ENCODE data around the gene ARFGAP3. TPM values are rescaled to one million over a fixed set of nuclear protein-coding genes. Genes with fewer than 3 reads are reported as not detected.

ARFGAP3 gene
- polyA plus RNA-seq, 2 of the 4 experiments (the other 2 are of a cell fraction) = 19.1 to 39.0 TPM

DNA sequence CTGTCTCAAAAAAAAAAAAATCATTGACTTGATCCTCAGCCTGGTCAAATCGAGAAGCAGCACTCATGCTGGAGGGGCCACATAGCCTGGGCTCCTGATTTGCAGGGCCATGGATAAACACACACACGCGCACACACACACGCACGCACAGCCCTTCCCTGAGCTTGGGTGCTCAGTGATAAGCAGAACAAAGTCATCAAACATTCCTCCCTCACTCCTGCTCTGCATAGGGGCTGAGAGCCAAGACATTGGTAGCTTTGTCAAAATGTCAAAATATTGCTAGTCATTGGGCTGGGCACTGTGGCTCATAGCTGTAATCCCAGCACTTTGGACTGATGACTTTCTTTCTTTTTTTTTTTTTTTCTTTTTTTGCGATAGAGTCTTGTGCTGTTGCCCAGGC lies 102.4 kb downstream of the ARFGAP3 start (continued):
- TF ChIP-seq ATOH8 (CRISPR knock-in tag; IDR thresholded peaks at IDR 0.05; ENCODE audit: low read depth) (0 out of 2 replicates have a peak, but pooled peaks have one; percentile 48), POLR2A (IDR thresholded peaks at IDR 0.05; ENCODE audit: low read length) (no peak), RFX5 (IDR thresholded peaks at IDR 0.05) (no peak), ZNF302 (CRISPR knock-in tag; IDR thresholded peaks at IDR 0.05) (no peak), HDAC2 (IDR thresholded peaks at IDR 0.05) (no peak), CHD4 (IDR thresholded peaks at IDR 0.05; ENCODE audit: borderline replicate concordance) (no peak), ESRRA (IDR thresholded peaks at IDR 0.05; ENCODE audit: borderline replicate concordance, low read length) (no peak), CBX8 (IDR thresholded peaks at IDR 0.05) (no peak), ZC3H11A (IDR thresholded peaks at IDR 0.05) (no peak), MAX (IDR thresholded peaks at IDR 0.05) (peak; percentile 61), REST (IDR thresholded peaks at IDR 0.05) (no peak), JUNB (IDR thresholded peaks at IDR 0.05) (peak; percentile 39; the same call in 1 of the 2 replicates), NPAS2 (CRISPR knock-in tag; IDR thresholded peaks at IDR 0.05; ENCODE audit: borderline replicate concordance) (no peak), FOSB (CRISPR knock-in tag; IDR thresholded peaks at IDR 0.05) (no peak), KDM5A (IDR thresholded peaks at IDR 0.05) (no peak), EHMT2 (IDR thresholded peaks at IDR 0.05; ENCODE audit: low read depth) (no peak), ZFP36 (IDR thresholded peaks at IDR 0.05; ENCODE audit: borderline replicate concordance, partially characterized antibody) (no peak), MAZ (IDR thresholded peaks at IDR 0.05; ENCODE audit: borderline replicate concordance, low read depth, low read length) (no peak), JUN (IDR thresholded peaks at IDR 0.05) (no peak), CBX2 (IDR thresholded peaks at IDR 0.05; ENCODE audit: borderline replicate concordance, low read depth) (no peak), HMGXB4 (CRISPR knock-in tag; IDR thresholded peaks at IDR 0.05; ENCODE audit: borderline replicate concordance) (no peak), SREBF2 (IDR thresholded peaks at IDR 0.05) (no peak), HOXB13 (CRISPR knock-in tag; IDR thresholded peaks at IDR 0.05; ENCODE audit: low read depth) (no peak)

- Histone ChIP-seq H3K9me3 (no peaks in the 10 kb centered on the region), H3K4me1 (peaks cover 66% of the 10 kb centered on the region), H3K27ac (peak overlapping the region; percentile 91 to 97), H3K4me2 (no peak overlapping the region), H3K4me3 (no peak overlapping the region)
- ChIA-PET CTCF (interaction anchor here (1.2 kb wide), 1 partner anchor 27 kb away, joined by 4 read pairs; no protein-coding TSS in a partner anchor), POLR2A (no interaction called here)
- 62% methylated on average over 7 of the region's 7 CpGs for WGBS (ENCODE audit: missing lambda C conversion rate)
- DNase-seq (ENCODE audit: low read depth in 1 of 2, low spot score in 1 of 2) (no peak), FAIRE-seq (no peak), ATAC-seq (no peak)
- no peak for TF ChIP-seq REST (IDR thresholded peaks at IDR 0.05)
- no peak for TF ChIP-seq ATOH8 (CRISPR knock-in tag; IDR thresholded peaks at IDR 0.05; ENCODE audit: low read depth)
- TF ChIP-seq CBX8 (IDR thresholded peaks at IDR 0.05) = no peak
- no peak for TF ChIP-seq POLR2AphosphoS2 (conservative IDR thresholded peaks at IDR 0.05; ENCODE audit: low read length)
- TF ChIP-seq JUN (IDR thresholded peaks at IDR 0.05) = no peak
- TF ChIP-seq NFE2L2 (conservative IDR thresholded peaks at IDR 0.05; ENCODE audit: low read length) = no peak
- TF ChIP-seq KDM5A (IDR thresholded peaks at IDR 0.05) = no peak
- no peak for TF ChIP-seq MAX (IDR thresholded peaks at IDR 0.05)
- TF ChIP-seq, protein P1, sequence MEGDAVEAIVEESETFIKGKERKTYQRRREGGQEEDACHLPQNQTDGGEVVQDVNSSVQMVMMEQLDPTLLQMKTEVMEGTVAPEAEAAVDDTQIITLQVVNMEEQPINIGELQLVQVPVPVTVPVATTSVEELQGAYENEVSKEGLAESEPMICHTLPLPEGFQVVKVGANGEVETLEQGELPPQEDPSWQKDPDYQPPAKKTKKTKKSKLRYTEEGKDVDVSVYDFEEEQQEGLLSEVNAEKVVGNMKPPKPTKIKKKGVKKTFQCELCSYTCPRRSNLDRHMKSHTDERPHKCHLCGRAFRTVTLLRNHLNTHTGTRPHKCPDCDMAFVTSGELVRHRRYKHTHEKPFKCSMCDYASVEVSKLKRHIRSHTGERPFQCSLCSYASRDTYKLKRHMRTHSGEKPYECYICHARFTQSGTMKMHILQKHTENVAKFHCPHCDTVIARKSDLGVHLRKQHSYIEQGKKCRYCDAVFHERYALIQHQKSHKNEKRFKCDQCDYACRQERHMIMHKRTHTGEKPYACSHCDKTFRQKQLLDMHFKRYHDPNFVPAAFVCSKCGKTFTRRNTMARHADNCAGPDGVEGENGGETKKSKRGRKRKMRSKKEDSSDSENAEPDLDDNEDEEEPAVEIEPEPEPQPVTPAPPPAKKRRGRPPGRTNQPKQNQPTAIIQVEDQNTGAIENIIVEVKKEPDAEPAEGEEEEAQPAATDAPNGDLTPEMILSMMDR (IDR thresholded peaks at IDR 0.05) = no peak
Observed at GRCh38 chr22:42752912-42753311, 104.2 kb downstream of the ARFGAP3 start.
